GM12878 (cell line): Measurements from ENCODE around the gene GSTA3. TPM values are rescaled to one million over a fixed set of nuclear protein-coding genes. Genes with fewer than 3 reads are reported as not detected.

Experiments
- ATAC-seq: fragments of 200-7000 bp; cut with Tn5 transposase; 3 replicates; pipeline ENCODE4 v1.9.1; 2020; ENCODE audit warnings: mild to moderate bottlenecking, moderate library complexity
- BruUV-seq: library from RNA; stranded (reverse); fragments of 400-500 nt; replicated peaks from 2 replicates; lab custom pipeline; 2021; lab: Mats Ljungman, UMichigan
- CTCF ChIA-PET: fragments of 300-600 bp; sonication (Branson Sonifier 250); formaldehyde crosslinking; extraction: SDS; loops from one replicate; lab custom pipeline; 2021; ENCODE audit warnings: inconsistent platforms; lab: Yijun Ruan, JAX
- POLR2A ChIA-PET: fragments of 350-600 bp; formaldehyde crosslinking; extraction: SDS; loops from one replicate; lab custom pipeline; 2021; ENCODE audit warnings: inconsistent platforms; lab: Charles Lee
- RAD21 ChIA-PET: fragments of 300-600 bp; sonication (Branson Sonifier 250); formaldehyde crosslinking; loops from one replicate; lab custom pipeline; 2023; ENCODE audit warnings: antibody characterized with exemption; ENCODE audit not compliant: unreplicated experiment; lab: Charles Lee
- SMC1A ChIA-PET: fragments of 300-600 bp; sonication (Branson Sonifier 250); formaldehyde crosslinking; loops from one replicate; lab custom pipeline; 2023; ENCODE audit not compliant: unreplicated experiment, uncharacterized antibody; lab: Charles Lee
- DNase-seq: peaks from one replicate; pipeline ENCODE4 v3.0.0-alpha.2; 2011; ENCODE audit warnings: low read depth, low spot score
- FAIRE-seq: peaks from 3 replicates; lab custom pipeline; 2011; peaks lifted over from hg19 to GRCh38; lab: Jason Lieb, UNC
- H2AFZ ChIP-seq: 2 replicates; pipeline ENCODE4 v1.6.0; 2011; ENCODE audit warnings: low read depth, low read length, control low read depth; ENCODE audit not compliant: control insufficient read depth
- H3K27ac ChIP-seq: 2 replicates; pipeline ENCODE4 v1.5.1; 2011; ENCODE audit warnings: control low read depth; ENCODE audit not compliant: control insufficient read depth, insufficient read depth
- H3K27me3 ChIP-seq, 2 experiments: replicated peaks in 1 of 2; 2 replicates each; pipeline versions ENCODE4 v1.6.0 to v1.6.1; 2011; ENCODE audit warnings: low read length in 1 of 2; ENCODE audit not compliant: control insufficient read depth in 2 of 2, insufficient read depth in 2 of 2
- H3K36me3 ChIP-seq, 2 experiments: 2 replicates each; pipeline ENCODE4 v1.5.1; 2011; ENCODE audit warnings: low read length in 1 of 2; ENCODE audit not compliant: control insufficient read depth in 2 of 2, insufficient read depth in 2 of 2
- H3K4me1 ChIP-seq: 2 replicates; pipeline ENCODE4 v1.6.1; 2011; ENCODE audit warnings: mild to moderate bottlenecking, low read length, moderate library complexity, mixed read lengths; ENCODE audit not compliant: control insufficient read depth, insufficient read depth
- H3K4me2 ChIP-seq: 2 replicates; pipeline ENCODE4 v1.6.0; 2011; ENCODE audit warnings: control low read depth; ENCODE audit not compliant: control insufficient read depth, insufficient read depth
- H3K4me3 ChIP-seq: fragments of 200-600 bp; sonication (generic); 2 replicates; pipeline ENCODE4 v1.5.1; 2016
- H3K79me2 ChIP-seq: 2 replicates; pipeline ENCODE4 v1.6.0; 2011; ENCODE audit warnings: low read length; ENCODE audit not compliant: control insufficient read depth, insufficient read depth
- H3K9ac ChIP-seq: 2 replicates; pipeline ENCODE4 v1.8.0; 2011; ENCODE audit warnings: low read length, control low read depth, mixed read lengths; ENCODE audit not compliant: control insufficient read depth, insufficient read depth
- H3K9me3 ChIP-seq: replicated peaks from 3 replicates; pipeline ENCODE4 v1.5.1; 2011; ENCODE audit warnings: mild to moderate bottlenecking, low read length; ENCODE audit not compliant: control insufficient read depth, insufficient read depth
- H4K20me1 ChIP-seq: 2 replicates; pipeline ENCODE4 v1.6.0; 2011; ENCODE audit not compliant: control insufficient read depth, insufficient read depth
- BCLAF1 ChIP-seq: fragments of 450-650 bp; IDR thresholded peaks from 2 replicates; pipeline ENCODE4 v1.6.1; 2017; ENCODE audit warnings: antibody characterized with exemption, mild to moderate bottlenecking, moderate library complexity
- BHLHE40 ChIP-seq, 2 experiments: fragments of 450-650 bp in 1 of 2; IDR thresholded peaks; 2 replicates each; pipeline ENCODE4 v1.6.1; 2011 to 2017; ENCODE audit warnings: low read depth in 2 of 2, borderline replicate concordance in 1 of 2, improper control_type of control experiment in 1 of 2, low read length in 1 of 2, mild to moderate bottlenecking in 1 of 2
- RFX5 ChIP-seq: IDR thresholded peaks from 2 replicates; pipeline ENCODE4 v1.6.1; 2011; ENCODE audit warnings: low read depth, low read length, improper control_type of control experiment
- ZNF622 ChIP-seq: fragments of 450-650 bp; IDR thresholded peaks from 2 replicates; pipeline ENCODE4 v1.6.1; 2017; ENCODE audit warnings: mild to moderate bottlenecking, inconsistent platforms
- WGBS: methylation state at CpG from one replicate; pipeline ENCODE4 v1.1.6; 2016; ENCODE audit warnings: low lambda C conversion rate; ENCODE audit not compliant: insufficient replicate concordance, insufficient coverage; ENCODE audit errors: missing lambda C conversion rate; 5-methylcytosine and 5-hydroxymethylcytosine counted together
- in situ Hi-C: fragments of 300-500 bp; cut with MboI; formaldehyde crosslinking; loops from 9 replicates; pipeline ENCODE4 v1.14.3; 2018; ENCODE audit warnings: mixed read lengths
- intact Hi-C: fragments of 100-400 bp; cut with micrococcal nuclease; formaldehyde crosslinking; loops from one replicate; pipeline ENCODE4 v1.14.2; 2022; ENCODE audit not compliant: unreplicated experiment
- polyA plus RNA-seq, 11 experiments: library from polyadenylated mRNA; depleted of rRNA in 4 of 11; unstranded in 6 of 11; stranded (reverse) in 5 of 11; fragments of >200 nt; fragmentation: Nextera tagmentation in 4 of 11; fragmentation: Illumina TruSeq in 1 of 11; extraction: Ambion mirVana in 4 of 11; extraction: Trizol in 1 of 11; gene quantifications; 1 replicate in 1 of 11; 2 replicates in 10 of 11; pipeline versions ENCODE4 v1.2.1 to v1.2.3, GENCODE V29; 2011 to 2016; ENCODE audit warnings: inconsistent platforms in 2 of 11, missing spikeins in 2 of 11, low read depth in 1 of 11
- total RNA-seq, 4 experiments: library from RNA; depleted of rRNA in 3 of 4; stranded (reverse); fragments of >200 nt in 3 of 4; fragmentation: Illumina TruSeq in 1 of 4; extraction: Trizol in 1 of 4; gene quantifications; 2 replicates each; pipeline versions ENCODE4 v1.2.1 to v1.2.3, GENCODE V29; 2013 to 2021

The GSTA3 gene
- total and polyA plus RNA-seq, 10 of the 15 experiments (the other 5 are each of a cell fraction or from before 2014, with no cell fraction given): not detected

GRCh38 chr6:52876056-52876787 is 33.3 kb downstream of the GSTA3 start:
- Histone ChIP-seq H3K27ac (no peak overlapping the region), H3K27me3 (no peaks in the 10 kb centered on the region), H2AFZ (no peak overlapping the region), H3K79me2 (no peaks in the 10 kb centered on the region), H3K9ac (no peak overlapping the region), H3K36me3 (no peaks in the 10 kb centered on the region), H4K20me1 (no peaks in the 10 kb centered on the region), H3K9me3 (no peaks in the 10 kb centered on the region), H3K4me3 (no peak overlapping the region), H3K4me2 (no peak overlapping the region), H3K4me1 (no peaks in the 10 kb centered on the region)
- no peak for DNase-seq
- WGBS: 38% methylated on average over 6 of the region's 7 CpGs
- FAIRE-seq: no peak
- ATAC-seq: no peak
- intact Hi-C loops (no loop called here), in situ Hi-C loops (no loop called here)
- POLR2A ChIA-PET: no interaction called here
- RAD21 ChIA-PET: no interaction called here
- CTCF ChIA-PET: interaction anchor here (0.7 kb wide), 1 partner anchor 81 kb away, joined by 3 read pairs; no protein-coding TSS in a partner anchor
- SMC1A ChIA-PET: interaction anchor here (0.7 kb wide), 1 partner anchor 340 kb away, joined by 3 read pairs; no protein-coding TSS in a partner anchor
- BruUV-seq: no TSS peak
- TF ChIP-seq BHLHE40 (IDR thresholded peaks at IDR 0.05; ENCODE audit: borderline replicate concordance in 1 of 2, low read depth in 2 of 2, low read length in 1 of 2): no peak
- no peak for TF ChIP-seq BCLAF1
- TF ChIP-seq ZNF622: no peak
- no peak for TF ChIP-seq RFX5
- TF ChIP-seq, all 136 proteins: peak for 0
